ENCODE data around the gene NHERF1.
A peak's percentile ranks its signal among the peaks of the same experiment; 100 is the strongest.

Gene NHERF1

DNA sequence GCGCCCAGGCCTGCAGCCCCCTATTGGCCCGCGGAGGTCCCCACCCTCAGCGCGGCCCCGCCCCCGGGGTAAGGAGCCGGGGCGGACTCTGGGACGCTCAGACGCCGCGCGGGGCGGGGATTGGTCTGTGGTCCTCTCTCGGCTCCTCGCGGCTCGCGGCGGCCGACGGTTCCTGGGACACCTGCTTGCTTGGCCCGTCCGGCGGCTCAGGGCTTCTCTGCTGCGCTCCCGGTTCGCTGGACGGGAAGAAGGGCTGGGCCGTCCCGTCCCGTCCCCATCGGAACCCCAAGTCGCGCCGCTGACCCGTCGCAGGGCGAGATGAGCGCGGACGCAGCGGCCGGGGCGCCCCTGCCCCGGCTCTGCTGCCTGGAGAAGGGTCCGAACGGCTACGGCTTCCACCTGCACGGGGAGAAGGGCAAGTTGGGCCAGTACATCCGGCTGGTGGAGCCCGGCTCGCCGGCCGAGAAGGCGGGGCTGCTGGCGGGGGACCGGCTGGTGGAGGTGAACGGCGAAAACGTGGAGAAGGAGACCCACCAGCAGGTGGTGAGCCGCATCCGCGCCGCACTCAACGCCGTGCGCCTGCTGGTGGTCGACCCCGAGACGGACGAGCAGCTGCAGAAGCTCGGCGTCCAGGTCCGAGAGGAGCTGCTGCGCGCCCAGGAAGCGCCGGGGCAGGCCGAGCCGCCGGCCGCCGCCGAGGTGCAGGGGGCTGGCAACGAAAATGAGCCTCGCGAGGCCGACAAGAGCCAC, at the start of gene NHERF1:
NHERF1 (plus strand) TSS at position 100 of the 750 bp plus-strand sequence; CDS start at position 319, 219 bp downstream.
- DNase-seq (ENCODE audit: low read depth in 2 of 2, low spot score in 1 of 2), result peak; percentile 82 to 88

DNA sequence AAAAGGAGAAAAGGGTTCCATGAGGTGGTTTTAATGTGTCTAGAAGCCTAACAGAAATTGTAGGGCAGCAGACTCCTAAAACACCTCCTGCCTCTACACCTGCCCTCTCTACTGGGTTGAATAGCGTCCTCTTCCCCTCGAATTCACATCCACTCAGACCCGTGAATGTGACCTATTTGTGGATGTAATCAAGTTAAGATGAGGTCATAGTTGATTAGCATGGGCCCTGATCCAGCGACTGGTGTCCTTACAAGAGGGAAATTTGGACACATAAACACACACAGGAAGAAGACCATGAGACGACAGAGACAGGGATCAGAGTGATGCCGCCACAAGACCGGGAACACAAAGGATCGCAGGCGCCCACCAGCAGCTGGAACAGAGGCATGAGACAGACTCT, 49.2 kb upstream of the NHERF1 start:
- DNase-seq (ENCODE audit: low read depth in 2 of 2, low spot score in 1 of 2), result no peak

DNA sequence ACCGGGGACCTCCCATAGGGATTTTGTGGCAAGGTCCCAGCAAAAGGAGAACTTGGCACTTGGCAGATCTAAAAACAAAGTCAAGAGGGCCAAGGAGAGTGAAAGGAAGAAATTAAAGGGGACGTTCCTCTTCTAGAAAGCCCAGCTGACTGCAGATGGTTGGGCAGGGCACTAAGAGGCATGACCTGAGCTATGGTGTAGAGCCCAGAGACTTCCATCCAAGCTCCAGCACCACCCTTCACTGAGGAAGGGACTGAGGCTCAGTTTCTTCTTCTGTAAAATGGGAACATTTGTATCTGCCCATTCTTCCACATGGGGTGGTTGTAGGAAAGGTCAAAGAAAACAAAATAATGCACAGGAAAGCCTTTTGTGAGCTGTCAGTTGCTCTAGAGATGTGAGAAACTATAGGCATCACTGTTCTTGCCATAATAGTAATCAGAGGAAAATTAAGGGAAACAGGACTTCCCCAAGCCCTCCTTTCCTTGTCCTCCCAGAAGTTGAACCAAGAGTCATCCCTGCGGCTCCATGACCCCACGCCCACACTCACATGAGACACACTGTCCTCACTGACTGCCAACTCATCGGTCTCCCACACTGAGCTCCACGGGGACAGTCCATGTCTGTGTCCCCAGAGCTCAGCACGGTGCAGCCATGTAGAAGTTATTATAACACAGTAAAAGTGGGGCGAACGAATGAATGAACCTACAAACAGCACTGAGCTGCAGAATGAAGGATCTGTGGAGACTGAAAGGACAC, 46.1 kb upstream of the NHERF1 start:
- no peak for DNase-seq (ENCODE audit: low read depth in 2 of 2, low spot score in 1 of 2)

DNA sequence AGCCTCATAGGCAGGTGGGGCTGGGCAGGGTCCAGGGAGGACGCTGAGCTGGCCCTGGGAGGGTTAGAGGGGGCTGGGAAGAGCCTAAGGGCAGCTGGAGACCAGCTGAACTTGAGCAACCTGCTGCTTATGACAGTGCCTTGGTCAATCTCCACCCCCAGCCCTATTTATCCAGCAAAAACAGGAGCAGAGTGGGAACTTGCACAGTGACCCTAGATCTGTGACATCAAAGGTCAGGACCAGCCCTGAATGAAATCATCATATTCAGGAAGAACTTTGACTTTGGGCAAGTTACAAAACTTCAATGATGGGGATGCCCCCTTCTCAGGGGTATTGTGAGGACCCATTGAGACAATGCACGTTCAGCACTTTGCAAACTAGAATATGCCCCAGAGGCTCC, 45.1 kb upstream of the NHERF1 start:
- no peak for DNase-seq (ENCODE audit: low read depth in 2 of 2, low spot score in 1 of 2)

DNA sequence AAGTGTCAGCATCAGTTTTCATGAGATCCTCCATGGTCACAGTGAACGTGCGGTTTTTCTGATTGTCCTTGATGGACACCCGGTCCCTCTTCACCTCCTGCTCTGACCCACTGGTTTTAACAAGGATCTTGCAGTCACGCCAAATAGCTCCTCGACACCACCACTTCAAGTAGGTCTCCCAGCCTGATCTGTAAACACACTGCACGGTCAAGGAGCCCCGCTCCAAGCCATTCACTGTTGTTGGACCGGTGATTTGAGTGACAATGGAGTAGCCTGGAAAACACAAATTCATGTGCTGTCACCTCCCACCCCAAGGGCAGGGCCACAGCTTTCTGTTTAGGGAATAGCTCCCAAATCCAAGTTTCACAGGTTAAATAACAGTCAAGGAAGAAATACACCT, 43.9 kb upstream of the NHERF1 start:
- DNase-seq (ENCODE audit: low read depth in 2 of 2, low spot score in 1 of 2), result no peak

DNA sequence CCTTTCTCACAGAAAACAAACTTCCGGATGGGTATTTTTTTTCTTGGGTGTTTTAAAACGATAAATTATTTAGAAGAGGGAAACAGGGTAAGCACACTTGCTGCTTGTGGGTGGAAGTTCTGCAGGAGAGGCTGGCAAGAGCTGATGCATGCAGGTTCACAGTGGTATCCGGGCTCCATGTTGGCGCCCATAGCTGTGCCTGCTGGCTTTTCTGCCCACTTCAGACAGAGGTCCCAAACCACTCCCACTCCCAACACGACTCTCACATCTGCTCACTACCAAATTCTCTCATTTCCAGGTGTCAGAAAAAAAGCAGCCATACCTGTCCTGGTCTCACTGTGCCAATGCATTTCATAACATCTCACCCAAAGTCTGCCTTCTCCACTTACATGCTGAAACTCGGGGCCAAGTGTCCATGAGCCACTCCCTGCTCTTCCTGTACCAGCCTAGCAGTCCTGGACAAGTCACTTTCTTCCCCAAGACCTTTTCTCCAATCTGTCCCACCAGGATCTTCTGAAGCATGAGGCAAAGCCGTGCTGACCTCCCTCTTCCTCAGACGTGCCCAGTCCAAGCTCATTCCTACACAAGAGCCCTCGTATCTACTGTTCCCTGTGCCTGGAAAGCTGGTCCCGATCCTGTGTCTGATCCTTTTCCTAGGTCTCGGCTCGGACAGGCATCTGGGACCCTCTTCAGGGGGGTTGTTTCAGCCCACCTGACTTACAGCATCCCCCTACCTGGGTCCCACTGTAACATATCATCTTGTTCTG, 37.2 kb upstream of the NHERF1 start:
- no peak for DNase-seq (ENCODE audit: low read depth in 2 of 2, low spot score in 1 of 2)

DNA sequence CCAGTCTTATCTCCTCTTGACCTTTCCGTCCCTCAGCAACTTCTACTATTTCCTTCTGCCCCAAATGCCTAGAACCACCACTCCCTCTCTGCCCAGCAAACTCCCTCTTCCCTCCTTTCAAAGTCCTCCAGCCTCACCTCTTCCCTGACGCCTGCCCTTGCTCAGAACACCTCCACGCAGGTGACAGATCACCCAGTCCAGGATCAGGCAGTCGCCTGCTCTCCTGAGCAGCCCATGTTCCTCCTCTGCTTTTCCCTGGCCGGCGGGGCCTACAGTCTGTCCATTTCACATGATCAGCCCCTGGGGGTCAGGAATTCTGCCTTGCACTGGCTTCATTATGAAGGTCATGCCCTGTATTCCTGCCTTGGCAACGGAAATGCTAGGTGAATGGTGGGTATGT, 36.1 kb upstream of the NHERF1 start:
- DNase-seq (ENCODE audit: low read depth in 2 of 2, low spot score in 1 of 2), result no peak

DNA sequence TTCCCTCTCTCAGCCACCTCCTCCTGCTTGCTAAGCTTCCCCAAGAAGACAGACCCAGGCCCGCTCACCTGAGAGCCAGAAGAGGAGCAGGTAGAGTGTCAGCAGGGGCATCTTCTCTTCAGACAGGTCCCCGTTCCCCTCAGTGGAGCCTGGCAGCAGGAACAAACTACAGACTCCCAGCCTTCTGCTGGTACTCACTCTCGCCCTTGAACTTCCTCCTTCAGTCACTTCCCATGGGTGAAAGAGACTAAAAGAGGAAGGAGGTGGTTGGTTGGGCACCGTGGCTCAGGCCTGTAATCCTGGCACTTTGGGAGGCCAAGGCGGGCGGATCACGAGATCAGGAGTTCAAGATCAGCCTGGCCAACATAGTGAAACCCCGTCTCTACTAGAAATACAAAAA, 35.7 kb upstream of the NHERF1 start, which contains the start of gene CD300LF:
CD300LF (minus strand) TSS at position 168 of the 400 bp plus-strand sequence; CDS start at position 111, 57 bp downstream.
- no peak for DNase-seq (ENCODE audit: low read depth in 2 of 2, low spot score in 1 of 2)

DNA sequence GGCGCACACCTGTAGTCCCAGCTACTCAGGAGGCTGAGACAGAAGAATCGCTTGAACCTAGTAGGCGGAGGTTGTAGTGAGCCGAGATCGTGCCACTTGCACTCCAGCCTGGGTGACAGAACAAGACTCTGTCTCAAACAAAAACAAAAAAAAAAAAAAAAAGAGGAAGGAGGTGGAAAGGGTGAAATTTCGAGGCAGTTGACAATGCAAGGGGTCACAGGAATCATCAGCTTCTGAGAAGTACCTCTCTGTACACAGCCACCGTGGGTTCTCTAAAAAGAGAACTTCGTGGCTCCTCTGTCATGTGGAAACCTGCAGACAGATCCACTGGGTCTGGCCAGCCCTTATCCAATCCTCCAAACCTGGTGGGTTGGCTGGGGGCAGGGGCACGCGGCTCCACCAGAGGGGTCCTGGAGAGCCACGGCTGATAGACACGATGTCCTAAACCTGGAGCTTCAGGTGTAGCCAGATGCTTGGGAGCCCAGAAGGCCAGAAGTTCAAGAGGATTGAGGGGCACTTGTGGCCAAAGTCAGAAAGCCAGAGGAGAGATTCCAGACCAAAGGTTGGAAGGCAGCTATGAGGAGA, 35.2 kb upstream of the NHERF1 start:
- no peak for DNase-seq (ENCODE audit: low read depth in 2 of 2, low spot score in 1 of 2)

DNA sequence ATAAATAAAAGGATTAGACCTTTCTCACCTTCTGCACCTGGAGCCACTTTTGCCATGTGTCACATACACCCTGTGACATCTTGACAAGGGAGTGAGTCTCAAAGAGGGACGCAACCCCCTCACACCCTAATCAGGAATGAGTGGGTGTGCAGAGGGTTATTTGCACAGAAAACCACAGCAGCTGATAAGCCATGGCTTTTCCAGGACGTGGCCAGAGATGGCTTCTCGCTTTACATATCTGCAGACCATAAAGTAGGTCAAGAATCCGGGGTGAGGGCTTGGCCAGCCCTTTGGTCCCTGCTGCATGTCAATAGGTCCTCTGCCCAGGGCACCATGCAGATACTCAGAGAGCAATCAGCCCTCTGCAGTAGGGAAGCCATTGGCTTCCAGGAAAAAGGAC, 33.3 kb upstream of the NHERF1 start:
- no peak for DNase-seq (ENCODE audit: low read depth in 2 of 2, low spot score in 1 of 2)

DNA sequence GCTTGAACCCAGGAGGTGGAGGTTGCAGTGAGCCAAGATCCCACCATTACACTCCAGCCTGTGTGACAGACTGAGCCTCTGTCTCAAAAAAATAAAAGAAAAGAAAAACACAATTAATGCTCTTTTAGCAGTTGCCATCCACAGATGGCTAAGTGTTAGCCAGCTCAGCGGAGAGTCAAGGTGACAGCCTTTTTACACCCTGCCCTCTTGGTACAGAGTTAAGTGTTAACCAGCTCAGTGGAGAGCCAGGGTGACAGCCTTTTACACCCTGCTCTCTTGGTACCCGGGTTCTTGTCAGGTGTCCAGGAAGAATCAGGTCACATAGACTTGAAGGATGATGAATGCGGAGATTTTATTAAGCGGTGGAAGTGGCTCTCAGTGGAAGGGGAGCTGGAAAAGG, 27.9 kb upstream of the NHERF1 start:
- no peak for DNase-seq (ENCODE audit: low read depth in 2 of 2, low spot score in 1 of 2)

DNA sequence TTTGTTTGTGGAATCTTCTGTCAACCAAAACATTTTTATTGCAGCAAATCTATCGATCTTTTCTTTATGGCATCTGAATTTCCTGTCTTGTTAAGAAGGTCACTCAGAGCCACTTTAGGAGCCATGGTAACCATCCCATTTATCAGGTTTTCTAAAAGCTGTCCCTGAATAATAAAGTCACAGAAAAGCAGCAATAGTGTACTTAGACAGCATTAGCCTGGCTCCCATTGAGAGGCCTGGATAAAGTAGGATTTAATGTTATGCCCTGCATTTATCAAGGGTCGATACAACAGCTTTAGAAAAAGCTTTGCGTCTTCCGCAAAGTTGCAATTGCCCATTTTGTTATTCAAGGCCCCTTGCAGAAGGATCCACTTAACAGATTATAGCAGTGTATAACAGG, 25.6 kb upstream of the NHERF1 start:
- no peak for DNase-seq (ENCODE audit: low read depth in 2 of 2, low spot score in 1 of 2)

DNA sequence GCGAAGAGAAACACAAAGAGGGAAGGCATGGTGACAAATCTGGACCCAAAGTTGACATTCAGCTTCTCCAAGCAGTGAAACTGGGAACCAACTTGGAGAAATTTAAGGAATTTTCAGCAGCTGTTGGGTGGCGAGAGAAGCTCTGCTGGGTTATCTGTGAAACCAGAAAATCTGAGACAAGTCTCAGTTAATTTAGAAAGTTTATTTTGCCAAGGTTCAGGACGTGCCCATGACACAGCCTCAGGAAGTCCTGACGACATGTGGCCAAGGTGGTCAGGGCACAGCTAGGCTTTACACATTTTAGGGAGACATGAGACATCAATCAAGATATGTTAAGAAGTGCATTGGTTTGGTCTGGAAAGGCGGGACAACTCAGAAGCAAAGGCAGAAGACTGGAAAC, 24.5 kb upstream of the NHERF1 start:
- no peak for DNase-seq (ENCODE audit: low read depth in 2 of 2, low spot score in 1 of 2)

DNA sequence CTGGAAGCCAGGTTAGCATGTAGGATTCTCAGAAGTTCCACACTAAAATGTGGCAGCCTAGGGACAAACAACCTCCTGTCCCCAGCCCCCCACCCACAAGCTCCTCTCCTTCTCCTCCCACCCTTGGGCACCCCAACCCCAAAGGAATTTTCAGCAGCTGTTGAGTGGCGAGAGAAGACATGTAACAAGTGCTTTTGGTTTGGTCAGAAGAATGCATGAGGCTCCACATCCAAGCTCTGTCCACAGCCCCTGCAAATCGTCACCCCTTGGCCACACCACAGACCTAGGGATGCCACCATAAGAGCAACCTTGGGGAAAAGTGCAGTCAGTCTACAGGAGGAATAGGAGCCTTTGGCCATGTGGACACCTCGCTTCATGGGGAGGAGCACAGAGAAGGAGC, 23.3 kb upstream of the NHERF1 start:
- DNase-seq (ENCODE audit: low read depth in 2 of 2, low spot score in 1 of 2), result no peak

DNA sequence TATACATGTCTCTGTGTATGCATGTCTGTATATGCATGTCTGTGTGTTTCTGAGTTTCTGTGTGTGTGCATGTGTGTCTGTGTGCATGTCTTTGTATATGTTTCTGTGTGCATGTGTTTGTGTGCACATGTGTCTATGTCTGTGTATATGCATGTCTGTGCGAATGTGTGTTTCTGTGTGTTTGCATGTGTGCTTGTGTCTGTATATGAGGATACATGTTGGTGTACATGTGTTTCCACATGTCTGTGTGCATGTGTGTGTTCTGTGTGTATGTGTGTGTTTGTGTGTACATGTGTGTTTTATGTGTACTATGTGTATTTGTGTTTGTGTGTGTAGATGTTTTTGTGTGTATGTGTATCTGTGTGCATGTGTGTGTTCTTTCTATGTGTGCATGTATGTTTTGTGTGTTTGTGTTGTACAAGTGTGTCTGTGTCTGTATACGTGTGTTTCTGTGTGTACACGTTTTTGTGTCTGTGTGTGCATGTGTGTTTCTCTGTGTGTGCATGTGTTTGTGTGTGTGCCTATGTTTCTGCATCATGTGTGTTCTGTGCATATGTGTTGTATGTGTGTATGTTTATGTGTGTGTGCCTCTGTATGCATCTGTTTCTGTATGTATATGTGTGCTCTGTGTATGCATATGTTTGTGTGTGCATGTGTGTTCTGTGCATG, 20.3 kb upstream of the NHERF1 start:
- no peak for DNase-seq (ENCODE audit: low read depth in 2 of 2, low spot score in 1 of 2)

DNA sequence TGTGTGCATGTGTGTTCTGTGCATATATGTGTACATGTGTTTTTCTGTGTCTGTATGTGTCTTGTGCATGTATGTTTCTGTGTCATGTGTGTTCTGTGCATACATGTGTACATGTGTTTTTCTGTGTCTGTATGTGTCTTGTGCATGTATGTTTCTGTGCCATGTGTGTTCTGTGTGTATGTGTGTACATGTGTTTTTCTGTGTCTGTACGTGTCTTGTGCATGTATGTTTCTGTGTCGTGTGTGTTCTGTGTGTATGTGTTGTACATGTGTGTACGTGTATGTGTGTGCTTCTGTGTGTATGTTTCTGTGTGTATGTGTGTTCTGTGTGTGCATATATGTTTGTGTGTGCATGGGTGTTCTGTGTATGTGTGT, 19.7 kb upstream of the NHERF1 start:
- no peak for DNase-seq (ENCODE audit: low read depth in 2 of 2, low spot score in 1 of 2)

DNA sequence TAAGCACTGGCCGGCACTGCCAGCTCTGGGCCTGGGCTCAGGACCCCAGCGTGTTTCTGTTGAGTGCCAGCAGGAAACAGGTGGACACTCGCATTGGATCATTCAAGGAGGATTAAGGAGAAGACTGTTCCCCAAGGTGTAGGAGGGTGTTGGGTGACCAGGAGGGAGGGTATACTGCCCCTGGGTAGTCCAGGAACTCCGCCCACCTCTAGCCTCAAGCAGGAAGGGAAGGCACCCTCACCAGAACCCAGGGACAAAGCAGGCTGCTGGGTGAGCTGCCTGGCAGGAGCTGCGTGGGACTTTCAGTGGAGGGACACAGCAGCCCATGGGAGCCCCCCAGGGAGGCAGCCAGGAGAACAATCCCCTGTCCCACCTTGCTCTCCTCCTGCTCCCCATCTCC, 19.1 kb upstream of the NHERF1 start:
- no peak for DNase-seq (ENCODE audit: low read depth in 2 of 2, low spot score in 1 of 2)

DNA sequence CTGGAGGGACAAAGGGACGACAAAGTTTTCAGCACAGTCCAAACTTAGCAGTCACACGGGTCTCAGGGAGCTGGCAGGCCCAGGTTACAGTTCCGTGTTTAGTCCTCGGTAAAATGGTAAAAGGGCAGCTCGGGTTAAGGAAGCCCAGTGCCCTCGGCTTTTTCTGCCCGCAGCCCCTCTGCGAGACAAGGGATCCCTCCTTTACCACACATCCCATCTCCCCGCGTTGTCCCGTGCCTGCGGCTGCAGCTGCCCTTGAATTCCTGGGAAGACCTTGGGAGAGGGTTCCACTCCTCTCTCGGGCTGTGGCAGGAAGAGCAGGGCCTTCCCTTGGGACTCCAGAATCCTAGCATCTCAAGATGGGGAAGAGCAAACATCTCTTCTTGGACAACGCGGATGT, 18.6 kb upstream of the NHERF1 start:
- DNase-seq (ENCODE audit: low read depth in 2 of 2, low spot score in 1 of 2), result no peak

DNA sequence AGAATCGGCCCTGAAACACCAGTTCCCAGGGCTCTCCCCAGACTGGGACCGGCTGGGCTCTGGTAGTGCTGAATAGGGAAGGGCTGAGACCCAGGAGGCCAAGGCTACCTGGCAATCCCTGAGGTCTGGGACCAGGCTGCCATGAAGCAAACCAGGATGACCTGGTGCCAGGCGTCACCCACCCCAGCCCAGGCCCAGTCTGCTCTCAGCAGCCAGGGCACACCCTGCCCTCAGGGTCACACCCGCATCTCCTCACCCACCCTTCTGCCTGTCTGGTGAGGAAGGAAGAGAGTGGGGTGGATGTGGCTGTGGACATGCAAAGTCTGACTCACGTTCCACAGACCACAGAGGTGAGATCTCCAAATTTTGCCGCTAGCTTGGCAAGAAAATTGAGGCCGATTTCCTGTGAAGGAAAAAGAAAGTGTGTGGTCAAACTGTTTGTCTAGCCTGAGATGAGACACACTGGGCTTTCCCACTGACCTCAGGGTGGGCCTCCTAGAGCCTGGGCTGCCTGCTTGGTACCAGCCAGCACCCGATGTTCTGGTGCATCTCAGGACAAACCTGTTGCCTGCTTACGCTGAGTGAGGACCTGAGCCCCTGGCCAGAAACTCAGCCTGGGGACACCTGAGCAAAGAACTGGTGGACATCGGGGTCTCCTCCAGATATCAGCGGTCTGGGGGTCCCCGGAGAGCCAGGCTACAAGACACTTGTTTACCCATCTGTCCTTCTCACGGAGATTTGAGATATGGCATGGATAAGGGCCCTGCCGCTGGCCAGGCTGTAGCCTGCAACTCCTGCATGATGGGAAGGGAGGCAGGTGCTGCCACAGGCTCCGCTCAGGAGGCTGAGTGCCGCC, 17.7 kb upstream of the NHERF1 start:
- DNase-seq (ENCODE audit: low read depth in 2 of 2, low spot score in 1 of 2), result peak in 1 of 2 donors; percentile 47

DNA sequence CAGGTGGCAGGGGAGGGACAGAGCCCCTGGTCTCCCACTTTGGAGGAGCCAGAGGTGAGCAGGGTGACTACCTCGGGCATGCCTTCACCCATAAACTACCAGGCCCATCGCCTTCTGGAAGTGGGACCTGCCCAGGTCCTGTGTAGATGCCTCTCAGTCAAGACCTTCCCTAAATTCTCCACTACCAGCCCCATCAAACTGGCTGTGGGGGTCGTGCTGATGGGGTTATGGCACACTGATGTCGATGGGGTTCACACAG, 17.2 kb upstream of the NHERF1 start:
- DNase-seq (ENCODE audit: low read depth in 2 of 2, low spot score in 1 of 2), result no peak
